HEK293 (cell line): Measurements from ENCODE around the gene ZNF275.

Experiments used
- CTCF ChIA-PET: fragments of 350-600 bp; formaldehyde crosslinking; extraction: SDS; loops from one replicate; lab custom pipeline; 2021; ENCODE audit warnings: antibody characterized with exemption; lab: Yijun Ruan, JAX
- POLR2A ChIA-PET: fragments of 300-600 bp; formaldehyde crosslinking; extraction: SDS; loops from one replicate; lab custom pipeline; 2020; ENCODE audit warnings: antibody characterized with exemption, inconsistent platforms; lab: Yijun Ruan, JAX
- H3K27ac ChIP-seq: fragments of 200-500 bp; sonication (Bioruptor generic); 2 replicates; pipeline ENCODE4 v1.5.1; 2014; ENCODE audit warnings: low read depth, low read length, control low read depth, inconsistent platforms; ENCODE audit errors: extremely low read depth
- H3K36me3 ChIP-seq, 2 experiments: fragments of 200-500 bp in 1 of 2; sonication (Bioruptor generic) in 1 of 2; 1 replicate in 1 of 2; 2 replicates in 1 of 2; pipeline ENCODE4 v1.5.1; 2014 to 2017; ENCODE audit warnings: inconsistent platforms in 2 of 2, low read length in 2 of 2; ENCODE audit not compliant: control insufficient read depth in 2 of 2, insufficient read depth in 1 of 2
- H3K4me1 ChIP-seq: fragments of 200-500 bp; sonication (Bioruptor generic); 2 replicates; pipeline ENCODE4 v1.5.1; 2014; ENCODE audit warnings: mild to moderate bottlenecking, low read length, inconsistent platforms; ENCODE audit not compliant: control insufficient read depth, insufficient read depth
- H3K4me3 ChIP-seq: 2 replicates; pipeline ENCODE4 v1.5.1; 2011; ENCODE audit warnings: low read depth, mild to moderate bottlenecking, control low read depth, low read length, moderate library complexity
- H3K9me3 ChIP-seq: fragments of 200-500 bp; sonication (Bioruptor generic); 2 replicates; pipeline ENCODE4 v1.5.1; 2014; ENCODE audit warnings: low read depth, low read length, inconsistent platforms; ENCODE audit not compliant: control insufficient read depth, insufficient read depth
- KLF8 ChIP-seq: fragments of 450-650 bp; formaldehyde crosslinking; IDR thresholded peaks from 2 replicates; pipeline ENCODE4 v1.5.1; 2016; ENCODE audit warnings: missing biosample characterization, missing genetic modification characterization
- SCRT1 ChIP-seq: fragments of 450-650 bp; formaldehyde crosslinking; IDR thresholded peaks from 2 replicates; pipeline ENCODE4 v1.5.1; 2016; ENCODE audit warnings: missing biosample characterization, missing genetic modification characterization, borderline replicate concordance
- SCRT2 ChIP-seq: fragments of 450-650 bp; formaldehyde crosslinking; IDR thresholded peaks from 2 replicates; pipeline ENCODE4 v1.5.1; 2016; ENCODE audit warnings: missing biosample characterization, missing genetic modification characterization
- SP3 ChIP-seq: fragments of 450-650 bp; formaldehyde crosslinking; IDR thresholded peaks from 2 replicates; pipeline ENCODE4 v1.5.1; 2016; ENCODE audit warnings: missing biosample characterization, missing genetic modification characterization
- YY1 ChIP-seq: fragments of 450-650 bp; formaldehyde crosslinking; IDR thresholded peaks from 2 replicates; pipeline ENCODE4 v1.5.1; 2018; ENCODE audit warnings: missing biosample characterization, missing genetic modification characterization
- ZBTB17 ChIP-seq: fragments of 450-650 bp; formaldehyde crosslinking; IDR thresholded peaks from 2 replicates; pipeline ENCODE4 v1.5.1; 2016; ENCODE audit warnings: missing biosample characterization, missing genetic modification characterization
- ZEB2 ChIP-seq: fragments of 450-650 bp; formaldehyde crosslinking; IDR thresholded peaks from 2 replicates; pipeline ENCODE4 v1.5.1; 2016; ENCODE audit warnings: missing biosample characterization, missing genetic modification characterization
- ZIC2 ChIP-seq: fragments of 450-650 bp; formaldehyde crosslinking; IDR thresholded peaks from 2 replicates; pipeline ENCODE4 v1.5.1; 2016; ENCODE audit warnings: missing biosample characterization, missing genetic modification characterization
- ZNF16 ChIP-seq: fragments of 450-650 bp; formaldehyde crosslinking; IDR thresholded peaks from 2 replicates; pipeline ENCODE4 v1.5.1; 2016; ENCODE audit warnings: low read depth, missing biosample characterization, missing genetic modification characterization
- ZNF19 ChIP-seq: fragments of 450-650 bp; formaldehyde crosslinking; IDR thresholded peaks from 2 replicates; pipeline ENCODE4; 2016; ENCODE audit warnings: missing biosample characterization, missing genetic modification characterization, low read depth
- ZNF2 ChIP-seq: fragments of 450-650 bp; formaldehyde crosslinking; IDR thresholded peaks from 2 replicates; pipeline ENCODE4 v1.5.1; 2016; ENCODE audit warnings: missing biosample characterization, missing genetic modification characterization
- ZNF223 ChIP-seq: fragments of 450-650 bp; formaldehyde crosslinking; IDR thresholded peaks from 2 replicates; pipeline ENCODE4 v1.5.1; 2016; ENCODE audit warnings: missing biosample characterization, missing genetic modification characterization
- ZNF335 ChIP-seq: fragments of 450-650 bp; formaldehyde crosslinking; conservative IDR thresholded peaks from 2 replicates; pipeline ENCODE4 v1.5.1; 2016; ENCODE audit warnings: missing biosample characterization, missing genetic modification characterization
- ZNF391 ChIP-seq: fragments of 450-650 bp; formaldehyde crosslinking; IDR thresholded peaks from 2 replicates; pipeline ENCODE4 v1.5.1; 2016; ENCODE audit warnings: low read depth, missing biosample characterization, missing genetic modification characterization, borderline replicate concordance
- ZNF433 ChIP-seq: fragments of 450-650 bp; formaldehyde crosslinking; IDR thresholded peaks from 2 replicates; pipeline ENCODE4 v1.5.1; 2016; ENCODE audit warnings: missing biosample characterization, missing genetic modification characterization, low read depth
- ZNF501 ChIP-seq: fragments of 450-650 bp; formaldehyde crosslinking; IDR thresholded peaks from 2 replicates; pipeline ENCODE4 v1.5.1; 2016; ENCODE audit warnings: missing biosample characterization, missing genetic modification characterization
- ZNF623 ChIP-seq: fragments of 450-650 bp; formaldehyde crosslinking; IDR thresholded peaks from 2 replicates; pipeline ENCODE4 v1.5.1; 2016; ENCODE audit warnings: missing biosample characterization, missing genetic modification characterization
- ZNF654 ChIP-seq: fragments of 450-650 bp; formaldehyde crosslinking; IDR thresholded peaks from 2 replicates; pipeline ENCODE4 v1.5.1; 2016; ENCODE audit warnings: low read depth, missing biosample characterization, missing genetic modification characterization
- ZNF664 ChIP-seq: fragments of 450-650 bp; formaldehyde crosslinking; IDR thresholded peaks from 2 replicates; pipeline ENCODE4 v1.5.1; 2016; ENCODE audit warnings: missing biosample characterization, missing genetic modification characterization
- TF ChIP-seq, protein P1 (sequence below): fragments of 450-650 bp; formaldehyde crosslinking; IDR thresholded peaks from 2 replicates; pipeline ENCODE4 v1.5.1; 2016; ENCODE audit warnings: missing biosample characterization, missing genetic modification characterization
- TF ChIP-seq, protein P2 (sequence below): fragments of 450-650 bp; formaldehyde crosslinking; IDR thresholded peaks from 2 replicates; pipeline ENCODE4 v1.5.1; 2016; ENCODE audit warnings: missing biosample characterization, missing genetic modification characterization
- TF ChIP-seq, protein P3 (sequence below): fragments of 450-650 bp; formaldehyde crosslinking; optimal IDR thresholded peaks from 2 replicates; pipeline ENCODE3; 2016; ENCODE audit warnings: missing biosample characterization, mild to moderate bottlenecking, missing genetic modification characterization
- TF ChIP-seq, protein P4 (sequence below): fragments of 450-650 bp; formaldehyde crosslinking; IDR thresholded peaks from 2 replicates; pipeline ENCODE4 v1.5.1; 2016; ENCODE audit warnings: missing biosample characterization, missing genetic modification characterization
- TF ChIP-seq, protein P5 (sequence below): fragments of 450-650 bp; formaldehyde crosslinking; IDR thresholded peaks from 2 replicates; pipeline ENCODE4 v1.5.1; 2016; ENCODE audit warnings: missing biosample characterization, missing genetic modification characterization
- TF ChIP-seq, protein P6 (sequence below): fragments of 450-650 bp; IDR thresholded peaks from 2 replicates; pipeline ENCODE4 v1.5.1; 2018; ENCODE audit warnings: missing biosample characterization, missing genetic modification characterization
- TF ChIP-seq, protein P7 (sequence below): fragments of 450-650 bp; formaldehyde crosslinking; IDR thresholded peaks from 2 replicates; pipeline ENCODE4 v1.5.1; 2016; ENCODE audit warnings: missing biosample characterization, missing genetic modification characterization

Gene ZNF275

DNA sequence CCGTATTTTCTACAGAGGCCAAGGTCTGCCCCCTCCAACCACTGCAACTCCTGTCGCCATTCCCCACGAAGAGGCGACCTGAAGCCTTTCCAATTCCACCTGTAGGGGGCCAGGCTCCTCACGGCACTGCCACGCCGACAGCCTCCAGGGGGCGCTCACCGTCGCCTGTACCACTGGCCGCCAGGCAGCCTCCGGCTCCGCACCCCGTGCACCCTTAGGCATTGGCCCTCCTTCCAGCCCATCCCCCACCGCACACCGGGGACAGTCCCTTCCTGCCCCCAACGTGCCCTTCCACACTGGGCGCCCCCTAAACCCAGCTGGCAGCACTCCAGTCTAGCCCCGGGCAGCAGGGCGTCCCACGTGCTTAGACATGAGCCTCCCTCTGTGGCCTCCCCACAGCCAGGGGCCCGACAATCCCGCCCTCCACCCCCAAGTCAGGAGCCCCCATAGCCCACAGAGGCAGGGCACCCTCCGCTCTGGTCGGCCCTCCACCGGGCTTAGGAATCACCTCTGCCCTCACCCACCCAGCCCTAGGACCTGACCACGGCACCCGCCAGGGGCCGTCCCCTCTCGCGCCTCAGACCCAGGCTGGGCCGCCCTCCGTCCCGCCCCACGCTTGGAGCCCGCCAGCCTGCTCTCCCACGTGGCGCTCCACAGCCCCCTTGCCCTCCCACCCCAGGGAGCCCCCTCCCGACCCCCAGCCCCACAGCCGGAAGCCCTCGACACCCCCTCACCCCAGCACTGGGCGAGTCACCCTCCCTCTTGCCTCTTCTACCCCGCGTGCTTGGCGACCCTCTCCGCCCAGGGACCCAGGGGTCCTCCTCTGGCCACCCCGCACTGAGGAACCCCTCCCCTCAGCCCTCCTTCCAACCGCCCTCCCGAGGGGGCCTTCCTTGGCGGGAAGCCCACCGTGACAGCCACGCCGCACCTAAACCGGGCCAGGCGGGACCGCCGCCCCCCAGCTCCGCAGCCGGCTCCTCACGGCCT lies 66.5 kb downstream of the ZNF275 start:
- ChIA-PET CTCF (interaction anchor here (0.7 to 1.1 kb wide), 2 partner anchors 41 to 1451 kb away, joined by 3 to 4 read pairs; no protein-coding TSS in a partner anchor), POLR2A (no interaction called here)
- no peak overlapping the region for H3K4me3 ChIP-seq
- H3K27ac ChIP-seq = no peak overlapping the region
- H3K36me3 ChIP-seq = no peaks in the 10 kb centered on the region
- H3K4me1 ChIP-seq = no peaks in the 10 kb centered on the region
- no peaks in the 10 kb centered on the region for H3K9me3 ChIP-seq
- TF ChIP-seq ZNF19 = no peak
- TF ChIP-seq, protein P1, sequence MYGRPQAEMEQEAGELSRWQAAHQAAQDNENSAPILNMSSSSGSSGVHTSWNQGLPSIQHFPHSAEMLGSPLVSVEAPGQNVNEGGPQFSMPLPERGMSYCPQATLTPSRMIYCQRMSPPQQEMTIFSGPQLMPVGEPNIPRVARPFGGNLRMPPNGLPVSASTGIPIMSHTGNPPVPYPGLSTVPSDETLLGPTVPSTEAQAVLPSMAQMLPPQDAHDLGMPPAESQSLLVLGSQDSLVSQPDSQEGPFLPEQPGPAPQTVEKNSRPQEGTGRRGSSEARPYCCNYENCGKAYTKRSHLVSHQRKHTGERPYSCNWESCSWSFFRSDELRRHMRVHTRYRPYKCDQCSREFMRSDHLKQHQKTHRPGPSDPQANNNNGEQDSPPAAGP (tag by site-specific recombination) = 0 out of 2 replicates have a peak, but pooled peaks have one; percentile 23
- peak; percentile 46 for TF ChIP-seq ZIC2
- TF ChIP-seq SP3 (tag by site-specific recombination) = no peak
- 0 out of 2 replicates have a peak, but pooled peaks have one; percentile 35 for TF ChIP-seq ZNF2 (tag by site-specific recombination)
- TF ChIP-seq, protein P2, sequence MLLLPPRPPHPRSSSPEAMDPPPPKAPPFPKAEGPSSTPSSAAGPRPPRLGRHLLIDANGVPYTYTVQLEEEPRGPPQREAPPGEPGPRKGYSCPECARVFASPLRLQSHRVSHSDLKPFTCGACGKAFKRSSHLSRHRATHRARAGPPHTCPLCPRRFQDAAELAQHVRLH (tag by site-specific recombination) = no peak
- TF ChIP-seq, protein P3, sequence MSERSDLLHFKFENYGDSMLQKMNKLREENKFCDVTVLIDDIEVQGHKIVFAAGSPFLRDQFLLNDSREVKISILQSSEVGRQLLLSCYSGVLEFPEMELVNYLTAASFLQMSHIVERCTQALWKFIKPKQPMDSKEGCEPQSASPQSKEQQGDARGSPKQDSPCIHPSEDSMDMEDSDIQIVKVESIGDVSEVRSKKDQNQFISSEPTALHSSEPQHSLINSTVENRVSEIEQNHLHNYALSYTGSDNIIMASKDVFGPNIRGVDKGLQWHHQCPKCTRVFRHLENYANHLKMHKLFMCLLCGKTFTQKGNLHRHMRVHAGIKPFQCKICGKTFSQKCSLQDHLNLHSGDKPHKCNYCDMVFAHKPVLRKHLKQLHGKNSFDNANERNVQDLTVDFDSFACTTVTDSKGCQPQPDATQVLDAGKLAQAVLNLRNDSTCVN (tag by site-specific recombination) = no peak
- 0 out of 2 replicates have a peak, but pooled peaks have one; percentile 5 for TF ChIP-seq ZBTB17 (tag by site-specific recombination)
- TF ChIP-seq ZNF433 (tag by site-specific recombination) = no peak
- TF ChIP-seq ZNF664 (tag by site-specific recombination) = no peak
- TF ChIP-seq ZEB2 (tag by site-specific recombination) = no peak
- TF ChIP-seq, protein P4, sequence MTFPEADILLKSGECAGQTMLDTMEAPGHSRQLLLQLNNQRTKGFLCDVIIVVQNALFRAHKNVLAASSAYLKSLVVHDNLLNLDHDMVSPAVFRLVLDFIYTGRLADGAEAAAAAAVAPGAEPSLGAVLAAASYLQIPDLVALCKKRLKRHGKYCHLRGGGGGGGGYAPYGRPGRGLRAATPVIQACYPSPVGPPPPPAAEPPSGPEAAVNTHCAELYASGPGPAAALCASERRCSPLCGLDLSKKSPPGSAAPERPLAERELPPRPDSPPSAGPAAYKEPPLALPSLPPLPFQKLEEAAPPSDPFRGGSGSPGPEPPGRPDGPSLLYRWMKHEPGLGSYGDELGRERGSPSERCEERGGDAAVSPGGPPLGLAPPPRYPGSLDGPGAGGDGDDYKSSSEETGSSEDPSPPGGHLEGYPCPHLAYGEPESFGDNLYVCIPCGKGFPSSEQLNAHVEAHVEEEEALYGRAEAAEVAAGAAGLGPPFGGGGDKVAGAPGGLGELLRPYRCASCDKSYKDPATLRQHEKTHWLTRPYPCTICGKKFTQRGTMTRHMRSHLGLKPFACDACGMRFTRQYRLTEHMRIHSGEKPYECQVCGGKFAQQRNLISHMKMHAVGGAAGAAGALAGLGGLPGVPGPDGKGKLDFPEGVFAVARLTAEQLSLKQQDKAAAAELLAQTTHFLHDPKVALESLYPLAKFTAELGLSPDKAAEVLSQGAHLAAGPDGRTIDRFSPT (tag by site-specific recombination) = 0 out of 2 replicates have a peak, but pooled peaks have one; percentile 15
- no peak for TF ChIP-seq ZNF16
- TF ChIP-seq, protein P5, sequence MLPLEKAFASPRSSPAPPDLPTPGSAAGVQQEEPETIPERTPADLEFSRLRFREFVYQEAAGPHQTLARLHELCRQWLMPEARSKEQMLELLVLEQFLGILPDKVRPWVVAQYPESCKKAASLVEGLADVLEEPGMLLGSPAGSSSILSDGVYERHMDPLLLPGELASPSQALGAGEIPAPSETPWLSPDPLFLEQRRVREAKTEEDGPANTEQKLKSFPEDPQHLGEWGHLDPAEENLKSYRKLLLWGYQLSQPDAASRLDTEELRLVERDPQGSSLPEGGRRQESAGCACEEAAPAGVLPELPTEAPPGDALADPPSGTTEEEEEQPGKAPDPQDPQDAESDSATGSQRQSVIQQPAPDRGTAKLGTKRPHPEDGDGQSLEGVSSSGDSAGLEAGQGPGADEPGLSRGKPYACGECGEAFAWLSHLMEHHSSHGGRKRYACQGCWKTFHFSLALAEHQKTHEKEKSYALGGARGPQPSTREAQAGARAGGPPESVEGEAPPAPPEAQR (tag by site-specific recombination) = no peak
- TF ChIP-seq ZNF623 = no peak
- TF ChIP-seq ZNF654 (tag by site-specific recombination) = peak; percentile 21; the same call in 1 of the 2 replicates
- peak; percentile 82 for TF ChIP-seq SCRT2 (tag by site-specific recombination)
- TF ChIP-seq ZNF335 = no peak
- TF ChIP-seq SCRT1 = peak; percentile 72
- TF ChIP-seq, protein P6, sequence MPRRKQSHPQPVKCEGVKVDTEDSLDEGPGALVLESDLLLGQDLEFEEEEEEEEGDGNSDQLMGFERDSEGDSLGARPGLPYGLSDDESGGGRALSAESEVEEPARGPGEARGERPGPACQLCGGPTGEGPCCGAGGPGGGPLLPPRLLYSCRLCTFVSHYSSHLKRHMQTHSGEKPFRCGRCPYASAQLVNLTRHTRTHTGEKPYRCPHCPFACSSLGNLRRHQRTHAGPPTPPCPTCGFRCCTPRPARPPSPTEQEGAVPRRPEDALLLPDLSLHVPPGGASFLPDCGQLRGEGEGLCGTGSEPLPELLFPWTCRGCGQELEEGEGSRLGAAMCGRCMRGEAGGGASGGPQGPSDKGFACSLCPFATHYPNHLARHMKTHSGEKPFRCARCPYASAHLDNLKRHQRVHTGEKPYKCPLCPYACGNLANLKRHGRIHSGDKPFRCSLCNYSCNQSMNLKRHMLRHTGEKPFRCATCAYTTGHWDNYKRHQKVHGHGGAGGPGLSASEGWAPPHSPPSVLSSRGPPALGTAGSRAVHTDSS = no peak
- 0 out of 2 replicates have a peak, but pooled peaks have one; percentile 30 for TF ChIP-seq ZNF501 (tag by site-specific recombination)
- TF ChIP-seq KLF8 (tag by site-specific recombination) = no peak
- no peak for TF ChIP-seq ZNF223 (tag by site-specific recombination)
- no peak for TF ChIP-seq ZNF391 (tag by site-specific recombination)
- 0 out of 2 replicates have a peak, but pooled peaks have one; percentile 29 for TF ChIP-seq YY1 (tag by site-specific recombination)
- TF ChIP-seq, protein P7, sequence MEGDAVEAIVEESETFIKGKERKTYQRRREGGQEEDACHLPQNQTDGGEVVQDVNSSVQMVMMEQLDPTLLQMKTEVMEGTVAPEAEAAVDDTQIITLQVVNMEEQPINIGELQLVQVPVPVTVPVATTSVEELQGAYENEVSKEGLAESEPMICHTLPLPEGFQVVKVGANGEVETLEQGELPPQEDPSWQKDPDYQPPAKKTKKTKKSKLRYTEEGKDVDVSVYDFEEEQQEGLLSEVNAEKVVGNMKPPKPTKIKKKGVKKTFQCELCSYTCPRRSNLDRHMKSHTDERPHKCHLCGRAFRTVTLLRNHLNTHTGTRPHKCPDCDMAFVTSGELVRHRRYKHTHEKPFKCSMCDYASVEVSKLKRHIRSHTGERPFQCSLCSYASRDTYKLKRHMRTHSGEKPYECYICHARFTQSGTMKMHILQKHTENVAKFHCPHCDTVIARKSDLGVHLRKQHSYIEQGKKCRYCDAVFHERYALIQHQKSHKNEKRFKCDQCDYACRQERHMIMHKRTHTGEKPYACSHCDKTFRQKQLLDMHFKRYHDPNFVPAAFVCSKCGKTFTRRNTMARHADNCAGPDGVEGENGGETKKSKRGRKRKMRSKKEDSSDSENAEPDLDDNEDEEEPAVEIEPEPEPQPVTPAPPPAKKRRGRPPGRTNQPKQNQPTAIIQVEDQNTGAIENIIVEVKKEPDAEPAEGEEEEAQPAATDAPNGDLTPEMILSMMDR (tag by site-specific recombination) = peak; percentile 82
